Esophagus mucosa (tissue), 1 donor: ENCODE measurements around the gene MRPL1. TPM values are rescaled to one million over a fixed set of nuclear protein-coding genes. Genes with fewer than 3 reads are reported as not detected.

ENCODE experiments used
- ATAC-seq: fragments of 200-7000 bp; cut with Tn5 transposase; one replicate; pipeline ENCODE4 v1.9.1; 2020
- total RNA-seq: library from RNA; stranded (reverse); gene quantifications from one replicate; pipeline ENCODE4 v1.2.4, GENCODE V29; 2023
- donor health status: DM: yes; HTN: yes; CAD: no.

The MRPL1 gene
- 35.3 TPM for total RNA-seq

DNA sequence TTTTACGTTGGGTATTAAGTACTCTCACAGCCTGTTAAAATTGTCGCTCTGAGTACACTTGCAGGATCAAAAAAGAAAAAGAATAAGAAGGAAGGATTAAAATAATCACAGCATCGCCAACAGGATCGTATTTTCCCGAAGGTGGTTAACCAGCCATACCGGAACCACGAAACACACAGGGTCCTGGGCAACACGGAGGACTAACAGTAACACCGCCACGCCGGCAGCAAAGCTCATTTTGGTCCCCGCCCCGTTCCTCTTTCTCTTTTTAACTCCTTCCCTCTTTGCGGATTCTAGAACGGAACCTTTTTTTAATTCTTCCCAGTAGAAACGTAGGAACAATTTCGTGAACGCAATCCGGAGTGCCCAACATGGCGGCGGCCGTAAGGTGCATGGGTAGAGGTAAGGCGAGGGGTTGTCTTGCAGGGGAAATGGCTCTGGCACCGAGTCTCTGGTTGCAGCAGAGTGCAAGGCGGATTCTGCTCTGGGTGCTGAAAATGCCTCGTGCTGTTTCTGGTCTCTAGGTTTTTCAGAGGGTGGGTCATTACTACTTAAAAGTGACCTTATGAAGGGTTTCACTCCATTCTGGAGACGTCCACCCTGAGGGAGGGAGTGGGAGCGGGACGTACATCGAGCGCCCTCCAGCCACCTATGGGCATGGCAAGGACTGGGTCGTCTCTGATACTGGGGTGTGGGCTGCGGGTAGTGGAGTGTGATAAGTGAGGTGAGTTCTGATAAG lies at the start of gene MRPL1:
TSS of gene MRPL1 (plus strand) at position 353 of the 739 bp plus-strand sequence. CDS start at position 372, 19 bp downstream.
- ATAC-seq, result peak; percentile 97

DNA sequence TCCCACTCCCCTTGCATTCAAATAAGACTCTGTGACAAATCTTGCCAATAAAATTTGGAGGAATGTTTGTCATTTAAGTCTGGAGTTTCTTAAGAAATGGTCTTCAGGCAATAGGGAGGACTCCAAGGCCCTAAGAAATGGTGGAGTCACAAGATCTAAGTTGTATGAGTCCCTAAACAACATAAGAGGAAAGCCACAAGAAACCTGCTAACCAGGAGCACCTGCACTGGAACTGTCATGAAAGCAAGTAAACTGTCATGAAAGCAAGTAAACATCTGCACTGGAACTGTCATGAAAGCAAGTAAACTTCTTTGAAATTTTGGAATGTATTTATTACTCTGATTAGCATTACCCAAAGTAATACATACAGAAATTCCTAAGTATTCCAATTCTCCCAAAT lies 47.0 kb upstream of the MRPL1 start:
- no peak for ATAC-seq

- no peak for ATAC-seq
These were observed 46.1 kb upstream of the MRPL1 start for GRCh38 chr4:77816546-77816945.

DNA sequence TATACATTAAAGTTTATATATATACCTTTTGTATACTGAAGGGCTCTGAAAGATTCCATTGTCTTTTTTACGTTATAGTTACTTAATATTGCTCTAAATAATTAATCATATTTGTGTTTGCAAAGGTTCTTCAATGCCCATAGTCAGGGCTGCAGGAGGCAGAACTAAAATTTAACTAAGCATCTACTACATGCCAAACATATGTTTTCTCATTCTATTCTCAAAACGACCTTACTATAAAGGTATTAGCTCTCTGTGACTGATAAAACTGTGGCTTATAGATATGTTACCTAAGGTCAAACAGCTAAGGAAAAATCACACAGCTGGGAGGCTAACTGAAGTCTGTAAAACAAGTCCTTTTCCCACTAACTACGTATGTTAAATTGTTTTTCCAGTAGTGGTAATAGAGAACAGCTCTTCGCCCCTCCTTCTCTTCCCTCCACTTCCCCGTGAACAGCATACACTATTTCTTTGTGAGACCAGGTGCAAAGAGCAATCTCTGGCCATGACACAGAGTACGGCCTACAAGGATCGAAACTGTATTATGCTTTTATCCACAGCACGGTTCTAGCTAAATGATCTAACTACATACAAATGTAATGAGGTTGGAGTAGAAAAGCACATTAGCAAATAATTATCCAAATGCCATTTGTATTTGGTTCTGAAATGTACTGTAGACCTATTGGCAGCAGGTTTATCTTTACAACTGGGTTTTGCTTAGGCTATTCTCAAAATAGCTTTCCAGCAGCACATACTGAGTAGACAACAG lies 45.1 kb upstream of the MRPL1 start:
- ATAC-seq, result no peak

- peak; percentile 75 for ATAC-seq
These were observed 44.5 kb upstream of the MRPL1 start for GRCh38 chr4:77818073-77818601.

DNA sequence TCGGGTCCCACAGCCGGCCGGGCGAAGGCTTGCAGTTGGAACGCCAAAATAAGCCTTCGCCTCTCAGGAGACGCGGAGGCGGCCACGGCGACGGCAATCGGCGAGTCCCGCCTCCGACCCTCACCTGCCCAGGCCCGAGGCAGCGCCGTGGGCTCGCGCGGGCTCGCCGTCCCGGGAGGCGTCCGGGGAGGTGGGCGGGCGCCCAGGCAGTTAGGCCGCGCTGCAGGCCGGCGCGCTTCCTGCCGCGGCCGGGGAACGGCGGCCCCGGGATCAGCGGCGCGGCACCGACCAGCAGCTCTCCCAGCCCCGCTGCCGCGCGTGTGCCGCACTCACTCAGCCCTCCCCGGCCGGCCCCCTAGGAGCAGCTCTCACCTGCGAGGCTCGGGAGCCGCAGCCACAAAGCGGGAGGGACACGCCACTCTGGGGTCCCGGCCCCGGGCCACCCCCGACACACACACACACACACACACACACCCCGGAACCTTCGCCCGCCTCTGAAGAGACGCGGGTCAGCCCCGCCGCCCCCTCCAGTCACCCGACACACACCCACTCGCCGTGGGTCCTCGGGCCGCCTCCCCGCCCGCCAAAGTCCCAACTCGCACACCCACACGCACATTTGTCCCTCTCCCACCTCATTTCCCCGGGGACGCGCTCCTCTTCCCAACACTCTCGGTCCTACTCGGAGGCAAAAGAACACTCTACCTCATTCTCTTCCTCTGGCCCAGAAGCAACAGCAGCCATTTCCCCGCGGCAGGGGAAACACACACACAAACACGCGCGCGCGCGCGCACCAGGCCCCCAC lies 43.8 kb upstream of the MRPL1 start, which contains the start of gene CNOT6L:
TSS of gene CNOT6L (minus strand) at position 767 of the 802 bp plus-strand sequence. CDS start at position 707, 60 bp downstream.
- peak; percentile 74 for ATAC-seq

DNA sequence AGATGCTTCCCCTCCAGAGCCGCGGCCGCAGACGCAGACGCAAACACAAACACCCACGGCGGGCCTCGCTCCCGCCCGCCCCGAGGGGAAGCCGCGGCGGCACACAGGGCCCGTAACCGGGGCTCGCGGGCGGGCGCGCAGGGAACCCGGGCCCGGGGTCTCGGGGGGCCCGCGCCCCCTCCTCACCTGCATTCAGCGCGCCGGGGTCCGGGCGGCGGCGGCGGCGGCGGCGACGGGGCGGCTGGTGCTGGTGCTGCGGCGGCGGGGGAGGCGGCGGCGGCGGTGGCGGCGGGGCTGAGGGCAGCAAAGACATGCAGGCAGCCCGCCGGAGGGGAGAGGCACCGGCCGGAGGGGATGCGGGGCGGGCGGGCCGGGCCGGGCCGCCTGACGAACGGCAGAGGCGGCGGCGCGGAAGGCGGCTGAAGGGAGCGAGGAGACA lies 43.2 kb upstream of the MRPL1 start:
- ATAC-seq, result peak; percentile 0

- peak; percentile 92 for ATAC-seq
These were observed 42.6 kb upstream of the MRPL1 start for GRCh38 chr4:77819843-77820648.

DNA sequence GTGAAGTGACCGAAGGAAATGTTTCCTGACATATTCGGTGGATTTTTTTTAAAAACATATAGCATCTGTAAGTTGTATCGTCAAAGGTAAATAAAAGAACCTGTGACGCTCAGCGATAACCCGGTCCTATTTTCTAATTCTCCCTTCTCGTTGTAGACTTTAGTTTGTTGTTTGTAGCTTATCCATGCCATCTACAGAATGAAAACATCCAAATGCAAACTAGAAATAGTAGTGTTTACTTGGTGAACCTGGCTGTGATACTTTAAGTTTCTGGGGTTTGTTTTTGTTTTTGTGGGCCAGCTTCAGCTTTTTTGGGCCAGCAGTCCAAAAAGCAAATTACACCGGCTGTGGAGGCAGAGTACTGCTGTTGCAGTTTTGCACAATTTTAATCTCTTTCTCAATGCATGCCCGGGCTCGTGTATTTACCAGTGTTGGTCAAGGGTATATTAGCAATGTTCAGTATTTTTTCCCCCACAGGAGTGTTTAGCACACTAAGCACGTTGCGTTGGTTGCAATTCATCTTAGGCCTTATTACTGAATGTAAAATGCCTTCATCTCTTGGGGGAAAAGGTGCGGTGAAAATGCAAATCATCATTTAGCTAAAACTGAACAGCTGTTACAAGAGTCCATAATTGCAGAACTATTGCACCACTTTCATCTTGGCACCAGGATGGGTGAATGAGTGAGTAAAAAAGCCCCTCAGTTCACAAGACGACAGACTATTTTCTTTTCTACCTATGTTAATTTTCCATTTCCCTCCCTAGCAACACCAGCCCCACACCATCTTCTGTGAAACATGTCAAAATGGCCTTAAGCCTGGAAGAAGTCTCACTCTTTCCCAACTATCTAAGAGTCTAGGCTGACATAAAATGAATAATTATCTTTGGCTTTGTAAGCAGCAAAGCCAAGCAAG lies 41.7 kb upstream of the MRPL1 start:
- ATAC-seq, result no peak

DNA sequence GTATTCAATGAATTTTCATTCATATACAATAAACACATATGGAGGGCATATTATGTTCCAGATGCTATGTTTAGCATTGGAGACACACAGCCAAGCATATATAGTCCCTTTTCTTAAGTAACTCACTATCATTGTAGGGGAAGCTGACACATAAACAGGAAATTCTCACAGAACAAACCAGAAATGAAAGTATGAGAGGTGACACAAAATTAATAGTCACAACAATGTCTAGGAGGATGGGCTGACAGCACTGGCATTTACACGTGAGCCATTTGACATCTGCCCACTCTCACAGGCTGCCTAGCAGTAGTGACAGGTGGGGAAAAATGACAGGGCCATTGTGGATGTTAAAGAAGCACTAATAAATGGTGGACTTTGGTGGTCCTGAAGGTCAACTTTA lies 40.9 kb upstream of the MRPL1 start:
- ATAC-seq, result no peak

DNA sequence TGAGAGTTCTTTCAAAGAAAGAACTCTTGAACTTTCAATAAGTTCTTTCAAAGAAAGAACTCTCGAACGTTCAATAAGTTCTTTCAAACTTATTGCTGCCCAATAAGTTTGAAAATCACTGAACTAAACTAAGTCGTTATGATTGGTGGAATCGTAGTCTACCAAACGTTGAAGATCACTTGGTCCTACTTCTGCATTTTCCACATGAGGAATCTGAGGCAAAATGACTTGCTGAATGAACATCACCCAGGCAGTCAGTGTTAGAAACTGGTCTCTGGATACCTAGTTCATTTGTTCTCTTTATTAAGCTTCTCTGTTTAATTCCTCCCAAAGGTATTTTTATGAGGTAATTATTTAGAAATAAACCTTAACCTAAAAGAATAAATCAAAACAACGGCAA lies 36.4 kb upstream of the MRPL1 start:
- no peak for ATAC-seq

- peak; percentile 22 for ATAC-seq
These were observed 35.3 kb upstream of the MRPL1 start for GRCh38 chr4:77827343-77827742.

GRCh38 chr4:77833126-77833724 lies 29.4 kb upstream of the MRPL1 start:
- ATAC-seq, result peak; percentile 96

DNA sequence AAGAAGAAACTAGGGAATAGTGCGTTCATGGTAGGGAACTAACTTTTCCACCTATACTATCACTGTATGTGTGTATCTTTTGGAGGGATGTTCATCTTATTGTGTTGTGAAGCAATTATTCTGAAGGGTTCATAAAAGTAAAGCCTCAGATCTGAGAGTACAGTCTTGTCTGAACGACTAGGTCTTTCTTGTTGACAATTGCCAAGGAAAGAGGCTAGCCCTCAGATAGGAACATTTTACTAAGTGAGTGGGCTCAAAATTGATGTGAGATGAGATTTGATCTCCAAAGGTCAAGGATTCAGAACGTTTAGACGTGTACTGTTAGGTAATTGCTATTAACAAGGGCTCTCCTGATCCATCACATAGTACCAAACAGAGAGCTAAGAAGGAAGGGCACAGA lies 28.2 kb upstream of the MRPL1 start:
- ATAC-seq, result no peak

DNA sequence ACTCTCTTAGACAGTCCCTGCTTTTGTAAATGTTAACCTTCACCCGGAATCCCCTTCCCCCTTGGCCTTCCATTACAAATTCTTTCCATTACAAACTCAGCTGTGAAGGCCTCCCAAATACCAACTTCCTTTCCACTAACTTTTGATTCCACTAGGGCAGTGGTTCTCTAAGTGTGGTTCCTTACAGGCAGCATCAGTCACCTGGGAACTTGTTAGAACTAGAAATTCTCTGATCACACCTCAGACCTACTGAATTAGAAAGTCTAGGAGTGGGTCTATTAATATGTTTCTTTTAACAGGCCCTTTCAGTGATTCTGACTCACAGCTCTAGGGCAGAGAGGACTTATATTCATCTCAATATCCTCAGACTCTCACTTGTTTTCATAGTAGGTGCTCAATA lies 19.0 kb upstream of the MRPL1 start:
- peak; percentile 51 for ATAC-seq

DNA sequence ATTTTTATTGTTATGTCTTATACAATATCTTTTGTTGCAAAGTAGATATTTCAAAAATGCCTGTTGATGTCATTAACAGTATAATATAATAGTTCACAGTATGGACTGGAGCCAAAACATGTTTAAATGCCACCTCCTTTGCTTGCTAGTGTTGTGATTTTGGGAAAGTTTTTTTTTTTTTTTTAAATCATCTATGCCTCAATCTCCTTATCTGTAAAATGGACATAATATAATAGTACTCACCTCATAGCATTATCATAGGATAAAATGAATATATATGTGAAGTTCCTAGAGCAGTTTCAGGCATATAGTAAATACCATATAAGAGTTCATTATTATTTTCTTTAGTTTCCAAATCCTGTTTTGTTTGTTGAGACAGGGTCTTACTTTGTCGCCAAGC lies 18.3 kb upstream of the MRPL1 start:
- ATAC-seq, result no peak

DNA sequence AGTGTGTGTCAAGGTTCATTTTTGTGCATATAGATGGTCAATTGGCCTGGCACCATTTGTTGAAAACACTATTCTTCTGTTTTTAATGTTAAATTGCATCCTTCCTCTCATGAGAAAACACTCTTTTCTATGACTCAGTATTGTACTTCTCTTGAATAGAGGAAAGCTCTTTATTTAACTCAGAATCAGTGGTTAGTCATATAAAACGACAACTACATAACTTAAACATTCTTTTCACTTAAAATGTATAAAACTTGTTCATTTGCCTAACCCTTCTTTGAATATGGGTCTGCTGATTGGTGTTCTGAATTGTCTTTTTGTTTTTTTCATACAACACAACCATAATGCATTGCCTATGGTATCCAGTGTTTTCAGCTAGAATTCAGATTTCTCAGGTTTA lies 17.2 kb upstream of the MRPL1 start:
- ATAC-seq, result no peak

GRCh38 chr4:77845929-77846328 lies 16.7 kb upstream of the MRPL1 start:
- no peak for ATAC-seq

- ATAC-seq, result no peak
These were observed 14.1 kb upstream of the MRPL1 start for GRCh38 chr4:77848508-77848907.

GRCh38 chr4:77849278-77849965 lies 13.2 kb upstream of the MRPL1 start:
- no peak for ATAC-seq
